ENCODE measurements around the gene SCRN2. TPM values are rescaled to one million over a fixed set of nuclear protein-coding genes. Genes with fewer than 3 reads are reported as not detected.
A peak's percentile ranks its signal among the peaks of the same experiment; 100 is the strongest.

SCRN2 gene
- total and polyA plus RNA-seq, 2 of the 13 experiments (the other 11 are each of a cell fraction or from before 2014, with no cell fraction given), result 21.7 to 29.5 TPM

GRCh38 chr17:47831003-47831933 lies 9.8 kb downstream of the SCRN2 start, which contains the start of the genes LRRC46 and MRPL10 (continued):
- TF ChIP-seq NFAT5 (CRISPR knock-in tag; IDR thresholded peaks at IDR 0.05), result no peak
- no peak for TF ChIP-seq ATF7 (IDR thresholded peaks at IDR 0.05)
- no peak for TF ChIP-seq ATF7 (CRISPR knock-in tag; IDR thresholded peaks at IDR 0.05)
- no peak for TF ChIP-seq ZNF878 (CRISPR knock-in tag; IDR thresholded peaks at IDR 0.05)
- peak; percentile 90 for TF ChIP-seq GLI4 (CRISPR knock-in tag; IDR thresholded peaks at IDR 0.05; ENCODE audit: borderline replicate concordance)
- peak; percentile 55; the same call in 1 of the 2 replicates for TF ChIP-seq NCOA2 (CRISPR knock-in tag; IDR thresholded peaks at IDR 0.05)
- peak; percentile 91; the same call in 1 of the 2 replicates for TF ChIP-seq ZNF501 (CRISPR knock-in tag; IDR thresholded peaks at IDR 0.05)
- TF ChIP-seq DRAP1 (CRISPR knock-in tag; IDR thresholded peaks at IDR 0.05), result peak; percentile 76; the same call in 1 of the 2 replicates
- peak; percentile 94 for TF ChIP-seq ZNF280B (CRISPR knock-in tag; IDR thresholded peaks at IDR 0.05; ENCODE audit: borderline replicate concordance)
- peak; percentile 55; the same call in 1 of the 2 replicates for TF ChIP-seq ZNF333 (CRISPR knock-in tag; IDR thresholded peaks at IDR 0.05; ENCODE audit: borderline replicate concordance)
- TF ChIP-seq SP2 (CRISPR knock-in tag; IDR thresholded peaks at IDR 0.05), result peak; percentile 80
- peak; percentile 99 for TF ChIP-seq POLR2G (IDR thresholded peaks at IDR 0.05; ENCODE audit: low read depth, low read length)
- no peak for TF ChIP-seq TEF (CRISPR knock-in tag; IDR thresholded peaks at IDR 0.05)
- TF ChIP-seq ZNF513 (CRISPR knock-in tag; conservative IDR thresholded peaks at IDR 0.05), result no peak
- TF ChIP-seq XRCC5 (optimal IDR thresholded peaks at IDR 0.05; ENCODE audit: low read length), result peak; percentile 83
- TF ChIP-seq CREM (IDR thresholded peaks at IDR 0.05), result peak; percentile 80
- TF ChIP-seq CREM (CRISPR knock-in tag; IDR thresholded peaks at IDR 0.05), result no peak
- peak; percentile 49 for TF ChIP-seq BCL6 (CRISPR knock-in tag; IDR thresholded peaks at IDR 0.05)
- peak; percentile 9; the same call in 1 of the 2 replicates for TF ChIP-seq ESRRA (CRISPR knock-in tag; IDR thresholded peaks at IDR 0.05; ENCODE audit: low read depth)
- peak; percentile 90; the same call in 1 of the 2 replicates for TF ChIP-seq ZNF556 (CRISPR knock-in tag; IDR thresholded peaks at IDR 0.05; ENCODE audit: borderline replicate concordance)

Measured in HepG2 (cell line).